ENCODE results near the gene THSD7B. TPM values are rescaled to one million over a fixed set of nuclear protein-coding genes. Genes with fewer than 3 reads are reported as not detected.

Gene THSD7B
- total and polyA plus RNA-seq, 2 experiments from 2014 or later: 0.11 TPM; not detected in 1

- H3K79me2 ChIP-seq (ENCODE audit: insufficient read depth): no peaks in the 10 kb centered on the region
- in situ Hi-C loops (cut with MboI): no loop called here
- H3K4me2 ChIP-seq (ENCODE audit: unreplicated experiment): no peak overlapping the region
- H3K4me1 ChIP-seq (ENCODE audit: insufficient read depth): peaks cover 14% of the 10 kb centered on the region
- no peak overlapping the region for H3K27ac ChIP-seq
- no peaks in the 10 kb centered on the region for H3K9me2 ChIP-seq (ENCODE audit: insufficient read depth)
- TF ChIP-seq EZH2phosphoT487 (IDR thresholded peaks at IDR 0.05; ENCODE audit: insufficient read depth, low read depth) (no peak), EZH2 (IDR thresholded peaks at IDR 0.05; ENCODE audit: insufficient read depth, poor library complexity, severe bottlenecking) (no peak)
- H3K9ac ChIP-seq: no peak overlapping the region
- WGBS, 2 experiments (ENCODE audit: low coverage in 1 of 2, low lambda C conversion rate in 2 of 2, missing lambda C conversion rate in 2 of 2): 50 to 70% methylated on average over 1 of the region's 1 CpG
- DNase-seq: no peak
- no peaks in the 10 kb centered on the region for H3K27me3 ChIP-seq (replicated peaks; ENCODE audit: insufficient read depth)
- H2AFZ ChIP-seq: no peak overlapping the region
- H3K36me3 ChIP-seq (ENCODE audit: low read depth): no peaks in the 10 kb centered on the region
- H3K9me3 ChIP-seq (ENCODE audit: low read depth): no peaks in the 10 kb centered on the region
- no peaks in the 10 kb centered on the region for H4K20me1 ChIP-seq (ENCODE audit: insufficient read depth)
- peaks cover 13% of the 10 kb centered on the region; the same call in 1 of the 2 replicates for H3F3A ChIP-seq (ENCODE audit: insufficient read depth)
- H3K4me3 ChIP-seq: no peak overlapping the region
These were observed 389.6 kb downstream of the THSD7B start for GRCh38 chr2:137154946-137155345.

DNA sequence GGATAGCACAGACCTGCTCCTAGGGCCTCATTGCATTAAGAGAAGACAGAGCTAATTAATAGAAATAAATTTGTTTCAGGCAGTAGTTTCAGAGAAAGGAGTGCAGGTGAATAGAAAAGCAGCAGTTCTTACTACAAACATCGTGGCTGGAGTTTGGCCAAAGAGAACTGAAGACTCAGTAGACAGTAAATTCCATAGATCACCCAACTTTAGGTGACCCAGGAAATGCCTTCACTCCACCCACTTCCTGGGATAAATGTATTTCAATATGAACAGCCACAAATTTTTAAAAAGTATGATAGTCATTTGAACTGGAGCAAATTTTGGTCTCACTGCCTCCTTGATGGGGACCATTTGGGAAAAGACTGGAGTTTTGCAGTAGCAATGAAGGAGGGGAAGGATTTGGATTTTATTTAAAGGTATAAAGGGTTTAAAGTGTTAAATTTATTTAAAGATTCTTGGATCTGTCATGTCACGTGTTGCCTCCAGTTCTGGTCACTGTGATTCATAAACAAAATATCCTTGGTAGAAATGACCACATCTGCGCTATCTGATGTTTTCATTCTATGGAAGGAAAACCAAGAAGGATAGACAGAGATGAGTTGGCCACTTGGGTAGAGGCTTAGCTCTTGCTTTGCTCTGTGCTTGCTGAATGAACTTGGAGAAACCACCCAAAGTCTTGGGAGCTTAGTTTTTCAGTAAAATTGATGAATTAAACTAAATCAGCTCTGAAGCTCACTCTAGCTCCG lies 390.2 kb downstream of the THSD7B start:
- H3K36me3 ChIP-seq (ENCODE audit: low read depth): no peaks in the 10 kb centered on the region
- H4K20me1 ChIP-seq (ENCODE audit: insufficient read depth): no peaks in the 10 kb centered on the region
- H3K27me3 ChIP-seq (replicated peaks; ENCODE audit: insufficient read depth): no peaks in the 10 kb centered on the region
- DNase-seq: peak; percentile 64
- 26 to 28% methylated on average over 4 of the region's 4 CpGs for WGBS, 2 experiments (ENCODE audit: low coverage in 1 of 2, low lambda C conversion rate in 2 of 2, missing lambda C conversion rate in 2 of 2)
- in situ Hi-C loops (cut with MboI): no loop called here
- H2AFZ ChIP-seq: 0 out of 2 replicates have a peak overlapping the region, but pooled peaks have one; percentile 5
- H3K4me3 ChIP-seq: no peak overlapping the region
- H3K4me1 ChIP-seq (ENCODE audit: insufficient read depth): peaks cover 14% of the 10 kb centered on the region
- H3F3A ChIP-seq (ENCODE audit: insufficient read depth): peaks cover 13% of the 10 kb centered on the region; the same call in 1 of the 2 replicates
- H3K79me2 ChIP-seq (ENCODE audit: insufficient read depth): no peaks in the 10 kb centered on the region
- no peak for TF ChIP-seq EZH2 (IDR thresholded peaks at IDR 0.05; ENCODE audit: insufficient read depth, poor library complexity, severe bottlenecking)
- no peak for TF ChIP-seq EZH2phosphoT487 (IDR thresholded peaks at IDR 0.05; ENCODE audit: insufficient read depth, low read depth)
- H3K9me2 ChIP-seq (ENCODE audit: insufficient read depth): no peaks in the 10 kb centered on the region
- no peak overlapping the region for H3K9ac ChIP-seq
- no peak overlapping the region for H3K27ac ChIP-seq
- peak overlapping the region; percentile 53 for H3K4me2 ChIP-seq (ENCODE audit: unreplicated experiment)
- H3K9me3 ChIP-seq (ENCODE audit: low read depth): no peaks in the 10 kb centered on the region

GRCh38 chr2:137156221-137156844 lies 391.0 kb downstream of the THSD7B start:
- Histone ChIP-seq H3K9ac (no peak overlapping the region), H3K27me3 (replicated peaks; ENCODE audit: insufficient read depth) (no peaks in the 10 kb centered on the region), H3K4me2 (ENCODE audit: unreplicated experiment) (peak overlapping the region; percentile 53), H3K27ac (no peak overlapping the region), H4K20me1 (ENCODE audit: insufficient read depth) (no peaks in the 10 kb centered on the region), H3F3A (ENCODE audit: insufficient read depth) (peaks cover 13% of the 10 kb centered on the region; the same call in 1 of the 2 replicates), H3K36me3 (ENCODE audit: low read depth) (no peaks in the 10 kb centered on the region), H3K4me3 (no peak overlapping the region), H2AFZ (0 out of 2 replicates have a peak overlapping the region, but pooled peaks have one; percentile 5), H3K79me2 (ENCODE audit: insufficient read depth) (no peaks in the 10 kb centered on the region), H3K4me1 (ENCODE audit: insufficient read depth) (peaks cover 14% of the 10 kb centered on the region), H3K9me3 (ENCODE audit: low read depth) (no peaks in the 10 kb centered on the region), H3K9me2 (ENCODE audit: insufficient read depth) (no peaks in the 10 kb centered on the region)
- no peak for DNase-seq
- in situ Hi-C loops (cut with MboI): no loop called here
- WGBS, 2 experiments (ENCODE audit: low coverage in 1 of 2, low lambda C conversion rate in 2 of 2, missing lambda C conversion rate in 2 of 2): 54 to 61% methylated on average over 4 of the region's 4 CpGs
- TF ChIP-seq EZH2 (IDR thresholded peaks at IDR 0.05; ENCODE audit: insufficient read depth, poor library complexity, severe bottlenecking) (no peak), EZH2phosphoT487 (IDR thresholded peaks at IDR 0.05; ENCODE audit: insufficient read depth, low read depth) (no peak)

GRCh38 chr2:137157851-137158250 lies 392.5 kb downstream of the THSD7B start:
- no peaks in the 10 kb centered on the region for H3K9me3 ChIP-seq (ENCODE audit: low read depth)
- no peak overlapping the region for H2AFZ ChIP-seq
- peaks cover 14% of the 10 kb centered on the region for H3K4me1 ChIP-seq (ENCODE audit: insufficient read depth)
- no peaks in the 10 kb centered on the region for H3K27me3 ChIP-seq (replicated peaks; ENCODE audit: insufficient read depth)
- DNase-seq: no peak
- no peaks in the 10 kb centered on the region for H4K20me1 ChIP-seq (ENCODE audit: insufficient read depth)
- no peak overlapping the region for H3K9ac ChIP-seq
- 58 to 59% methylated on average over 1 of the region's 1 CpG for WGBS, 2 experiments (ENCODE audit: low coverage in 1 of 2, low lambda C conversion rate in 2 of 2, missing lambda C conversion rate in 2 of 2)
- H3K4me2 ChIP-seq (ENCODE audit: unreplicated experiment): no peak overlapping the region
- H3F3A ChIP-seq (ENCODE audit: insufficient read depth): peaks cover 13% of the 10 kb centered on the region; the same call in 1 of the 2 replicates
- no peak for TF ChIP-seq EZH2 (IDR thresholded peaks at IDR 0.05; ENCODE audit: insufficient read depth, poor library complexity, severe bottlenecking)
- TF ChIP-seq EZH2phosphoT487 (IDR thresholded peaks at IDR 0.05; ENCODE audit: insufficient read depth, low read depth): no peak
- in situ Hi-C loops (cut with MboI): no loop called here
- H3K4me3 ChIP-seq: no peak overlapping the region
- H3K36me3 ChIP-seq (ENCODE audit: low read depth): no peaks in the 10 kb centered on the region
- no peaks in the 10 kb centered on the region for H3K79me2 ChIP-seq (ENCODE audit: insufficient read depth)
- no peak overlapping the region for H3K27ac ChIP-seq
- no peaks in the 10 kb centered on the region for H3K9me2 ChIP-seq (ENCODE audit: insufficient read depth)
